HL-60 (cell line): ENCODE results near the gene SF3B1.

Source experiments
- DNase-seq, 2 experiments: peaks; one replicate each; pipeline ENCODE4 v3.0.0-alpha.2; 2010 to 2020; ENCODE audit warnings: low read depth in 1 of 2, low spot score in 1 of 2
- H3K27ac ChIP-seq: fragments of 250-450 bp; sonication (Bioruptor Pico); replicated peaks from 2 replicates; pipeline ENCODE4 v1.5.1; 2020; ENCODE audit warnings: mild to moderate bottlenecking, moderate library complexity
- H3K27me3 ChIP-seq: fragments of 250-450 bp; sonication (Bioruptor Pico); 2 replicates; pipeline ENCODE4 v1.5.1; 2021; ENCODE audit warnings: mild to moderate bottlenecking, moderate library complexity; ENCODE audit not compliant: insufficient read depth, poor library complexity, severe bottlenecking
- H3K4me3 ChIP-seq: replicated peaks from 2 replicates; pipeline ENCODE4 v1.5.1; 2011; ENCODE audit warnings: mild to moderate bottlenecking, control low read depth, low read length; ENCODE audit not compliant: insufficient read depth
- CTCF ChIP-seq: IDR thresholded peaks from one replicate; pipeline ENCODE4 v1.5.1; 2011; ENCODE audit warnings: low read length, control low read depth, inconsistent platforms; ENCODE audit not compliant: insufficient read depth
- GABPA ChIP-seq: IDR thresholded peaks from 2 replicates; pipeline ENCODE4 v1.6.1; 2012; ENCODE audit warnings: low read depth
- POLR2AphosphoS5 ChIP-seq: IDR thresholded peaks from 2 replicates; pipeline ENCODE4 v1.6.1; 2012; ENCODE audit warnings: low read depth
- REST ChIP-seq: IDR thresholded peaks from 2 replicates; pipeline ENCODE4 v1.6.1; 2012; ENCODE audit warnings: low read depth; ENCODE audit not compliant: insufficient replicate concordance
- SPI1 ChIP-seq: IDR thresholded peaks from 2 replicates; pipeline ENCODE4 v1.6.1; 2012; ENCODE audit warnings: low read depth, mild to moderate bottlenecking, borderline replicate concordance

Gene SF3B1

GRCh38 chr2:197360744-197361156 is 74.1 kb downstream of the SF3B1 start:
- no peak overlapping the region for H3K27ac ChIP-seq
- TF ChIP-seq REST = no peak
- no peak for TF ChIP-seq POLR2AphosphoS5
- TF ChIP-seq CTCF = no peak
- TF ChIP-seq SPI1 = no peak
- TF ChIP-seq GABPA = no peak
- no peak overlapping the region for H3K4me3 ChIP-seq
- no peak for DNase-seq
- H3K27me3 ChIP-seq = no peaks in the 10 kb centered on the region

- TF ChIP-seq POLR2AphosphoS5 (no peak), REST (no peak), CTCF (peak; percentile 7)
- Histone ChIP-seq H3K4me3 (no peak overlapping the region), H3K27me3 (no peaks in the 10 kb centered on the region), H3K27ac (no peak overlapping the region)
- no peak for DNase-seq
Measured at GRCh38 chr2:197359859-197360258, 75.0 kb downstream of the SF3B1 start.

GRCh38 chr2:197358931-197359330 is 75.9 kb downstream of the SF3B1 start:
- Histone ChIP-seq H3K4me3 (no peak overlapping the region), H3K27me3 (no peaks in the 10 kb centered on the region), H3K27ac (no peak overlapping the region)
- no peak for TF ChIP-seq POLR2AphosphoS5
- TF ChIP-seq CTCF = no peak
- TF ChIP-seq SPI1 = no peak
- TF ChIP-seq GABPA = no peak
- no peak for TF ChIP-seq REST
- DNase-seq = no peak
